GM12878 (cell line): ENCODE data around the gene KIAA1671. TPM values are rescaled to one million over a fixed set of nuclear protein-coding genes. Genes with fewer than 3 reads are reported as not detected.

Source experiments
- ATAC-seq: fragments of 200-7000 bp; cut with Tn5 transposase; 3 replicates; pipeline ENCODE4 v1.9.1; 2020; ENCODE audit warnings: mild to moderate bottlenecking, moderate library complexity
- BruUV-seq: library from RNA; stranded (reverse); fragments of 400-500 nt; replicated peaks from 2 replicates; lab custom pipeline; 2021; lab: Mats Ljungman, UMichigan
- CTCF ChIA-PET: fragments of 300-600 bp; sonication (Branson Sonifier 250); formaldehyde crosslinking; extraction: SDS; loops from one replicate; lab custom pipeline; 2021; ENCODE audit warnings: inconsistent platforms; lab: Yijun Ruan, JAX
- POLR2A ChIA-PET: fragments of 350-600 bp; formaldehyde crosslinking; extraction: SDS; loops from one replicate; lab custom pipeline; 2021; ENCODE audit warnings: inconsistent platforms; lab: Charles Lee
- RAD21 ChIA-PET: fragments of 300-600 bp; sonication (Branson Sonifier 250); formaldehyde crosslinking; loops from one replicate; lab custom pipeline; 2023; ENCODE audit warnings: antibody characterized with exemption; ENCODE audit not compliant: unreplicated experiment; lab: Charles Lee
- SMC1A ChIA-PET: fragments of 300-600 bp; sonication (Branson Sonifier 250); formaldehyde crosslinking; loops from one replicate; lab custom pipeline; 2023; ENCODE audit not compliant: unreplicated experiment, uncharacterized antibody; lab: Charles Lee
- DNase-seq: peaks from one replicate; pipeline ENCODE4 v3.0.0-alpha.2; 2011; ENCODE audit warnings: low read depth, low spot score
- FAIRE-seq: peaks from 3 replicates; lab custom pipeline; 2011; peaks lifted over from hg19 to GRCh38; lab: Jason Lieb, UNC
- H2AFZ ChIP-seq: 2 replicates; pipeline ENCODE4 v1.6.0; 2011; ENCODE audit warnings: low read depth, low read length, control low read depth; ENCODE audit not compliant: control insufficient read depth
- H3K27ac ChIP-seq: 2 replicates; pipeline ENCODE4 v1.5.1; 2011; ENCODE audit warnings: control low read depth; ENCODE audit not compliant: control insufficient read depth, insufficient read depth
- H3K27me3 ChIP-seq, 2 experiments: replicated peaks in 1 of 2; 2 replicates each; pipeline versions ENCODE4 v1.6.0 to v1.6.1; 2011; ENCODE audit warnings: low read length in 1 of 2; ENCODE audit not compliant: control insufficient read depth in 2 of 2, insufficient read depth in 2 of 2
- H3K36me3 ChIP-seq, 2 experiments: 2 replicates each; pipeline ENCODE4 v1.5.1; 2011; ENCODE audit warnings: low read length in 1 of 2; ENCODE audit not compliant: control insufficient read depth in 2 of 2, insufficient read depth in 2 of 2
- H3K4me1 ChIP-seq: 2 replicates; pipeline ENCODE4 v1.6.1; 2011; ENCODE audit warnings: mild to moderate bottlenecking, low read length, moderate library complexity, mixed read lengths; ENCODE audit not compliant: control insufficient read depth, insufficient read depth
- H3K4me2 ChIP-seq: 2 replicates; pipeline ENCODE4 v1.6.0; 2011; ENCODE audit warnings: control low read depth; ENCODE audit not compliant: control insufficient read depth, insufficient read depth
- H3K4me3 ChIP-seq: fragments of 200-600 bp; sonication (generic); 2 replicates; pipeline ENCODE4 v1.5.1; 2016
- H3K79me2 ChIP-seq: 2 replicates; pipeline ENCODE4 v1.6.0; 2011; ENCODE audit warnings: low read length; ENCODE audit not compliant: control insufficient read depth, insufficient read depth
- H3K9ac ChIP-seq: 2 replicates; pipeline ENCODE4 v1.8.0; 2011; ENCODE audit warnings: low read length, control low read depth, mixed read lengths; ENCODE audit not compliant: control insufficient read depth, insufficient read depth
- H3K9me3 ChIP-seq: replicated peaks from 3 replicates; pipeline ENCODE4 v1.5.1; 2011; ENCODE audit warnings: mild to moderate bottlenecking, low read length; ENCODE audit not compliant: control insufficient read depth, insufficient read depth
- H4K20me1 ChIP-seq: 2 replicates; pipeline ENCODE4 v1.6.0; 2011; ENCODE audit not compliant: control insufficient read depth, insufficient read depth
- BCL11A ChIP-seq: IDR thresholded peaks from 2 replicates; pipeline ENCODE4 v1.6.1; 2011; ENCODE audit warnings: low read depth, low read length
- CBX5 ChIP-seq: sonication (generic); IDR thresholded peaks from 2 replicates; pipeline ENCODE4 v1.6.1; 2016; ENCODE audit warnings: low read depth, moderate library complexity, mild to moderate bottlenecking, inconsistent platforms
- CHD1 ChIP-seq: IDR thresholded peaks from 2 replicates; pipeline ENCODE4 v1.6.1; 2012; ENCODE audit warnings: low read depth, low read length, improper control_type of control experiment
- HDAC6 ChIP-seq: fragments of 200-600 bp; sonication (generic); IDR thresholded peaks from one replicate; pipeline ENCODE4 v1.8.0; 2017; ENCODE audit warnings: antibody characterized with exemption; ENCODE audit not compliant: unreplicated experiment
- HDGF ChIP-seq: fragments of 450-650 bp; IDR thresholded peaks from 2 replicates; pipeline ENCODE4 v1.6.1; 2016; ENCODE audit warnings: antibody characterized with exemption
- KLF5 ChIP-seq: fragments of 450-650 bp; IDR thresholded peaks from 2 replicates; pipeline ENCODE4 v1.6.1; 2014; ENCODE audit warnings: mild to moderate bottlenecking; ENCODE audit not compliant: partially characterized antibody
- NFIC ChIP-seq: IDR thresholded peaks from 2 replicates; pipeline ENCODE4 v1.6.1; 2012; ENCODE audit warnings: low read depth, mild to moderate bottlenecking, inconsistent platforms, low read length, moderate library complexity
- SMARCA5 ChIP-seq: fragments of 450-650 bp; IDR thresholded peaks from 2 replicates; pipeline ENCODE4 v1.6.1; 2017; ENCODE audit warnings: mild to moderate bottlenecking
- SP1 ChIP-seq: IDR thresholded peaks from one replicate; pipeline ENCODE4 v1.6.1; 2011; ENCODE audit warnings: low read depth, low read length
- SPI1 ChIP-seq: IDR thresholded peaks from 2 replicates; pipeline ENCODE4 v1.6.1; 2011; ENCODE audit warnings: low read depth, mild to moderate bottlenecking, low read length, moderate library complexity, borderline replicate concordance; ENCODE audit not compliant: insufficient read depth
- STAT1 ChIP-seq: fragments of 450-650 bp; conservative IDR thresholded peaks from 2 replicates; pipeline ENCODE4 v1.6.1; 2014; ENCODE audit warnings: antibody characterized with exemption, mild to moderate bottlenecking
- SUZ12 ChIP-seq: fragments of 200-600 bp; sonication (generic); IDR thresholded peaks from one replicate; pipeline ENCODE4 v1.6.1; 2018; ENCODE audit warnings: antibody characterized with exemption, mild to moderate bottlenecking; ENCODE audit not compliant: unreplicated experiment
- ZBED1 ChIP-seq: IDR thresholded peaks from 2 replicates; pipeline ENCODE4 v1.6.1; 2016; ENCODE audit warnings: borderline replicate concordance
- ZNF217 ChIP-seq: fragments of 450-650 bp; IDR thresholded peaks from 2 replicates; pipeline ENCODE4 v1.6.1; 2017; ENCODE audit warnings: antibody characterized with exemption, mild to moderate bottlenecking
- WGBS: methylation state at CpG from one replicate; pipeline ENCODE4 v1.1.6; 2016; ENCODE audit warnings: low lambda C conversion rate; ENCODE audit not compliant: insufficient replicate concordance, insufficient coverage; ENCODE audit errors: missing lambda C conversion rate; 5-methylcytosine and 5-hydroxymethylcytosine counted together
- in situ Hi-C: fragments of 300-500 bp; cut with MboI; formaldehyde crosslinking; loops from 9 replicates; pipeline ENCODE4 v1.14.3; 2018; ENCODE audit warnings: mixed read lengths
- intact Hi-C: fragments of 100-400 bp; cut with micrococcal nuclease; formaldehyde crosslinking; loops from one replicate; pipeline ENCODE4 v1.14.2; 2022; ENCODE audit not compliant: unreplicated experiment
- polyA plus RNA-seq, 11 experiments: library from polyadenylated mRNA; depleted of rRNA in 4 of 11; unstranded in 6 of 11; stranded (reverse) in 5 of 11; fragments of >200 nt; fragmentation: Nextera tagmentation in 4 of 11; fragmentation: Illumina TruSeq in 1 of 11; extraction: Ambion mirVana in 4 of 11; extraction: Trizol in 1 of 11; gene quantifications; 1 replicate in 1 of 11; 2 replicates in 10 of 11; pipeline versions ENCODE4 v1.2.1 to v1.2.3, GENCODE V29; 2011 to 2016; ENCODE audit warnings: inconsistent platforms in 2 of 11, missing spikeins in 2 of 11, low read depth in 1 of 11
- total RNA-seq, 4 experiments: library from RNA; depleted of rRNA in 3 of 4; stranded (reverse); fragments of >200 nt in 3 of 4; fragmentation: Illumina TruSeq in 1 of 4; extraction: Trizol in 1 of 4; gene quantifications; 2 replicates each; pipeline versions ENCODE4 v1.2.1 to v1.2.3, GENCODE V29; 2013 to 2021
- TF ChIP-seq, protein P1 (sequence below): fragments of 450-650 bp; IDR thresholded peaks from 2 replicates; pipeline ENCODE4 v1.6.1; 2017; ENCODE audit warnings: antibody characterized with exemption, mild to moderate bottlenecking, moderate library complexity
- TF ChIP-seq, protein P2 (sequence below): fragments of 450-650 bp; formaldehyde crosslinking; IDR thresholded peaks from 2 replicates; pipeline ENCODE4 v1.5.0; 2022; ENCODE audit warnings: mild to moderate bottlenecking, missing genetic modification characterization

Gene KIAA1671
- total and polyA plus RNA-seq, 10 of the 15 experiments (the other 5 are each of a cell fraction or from before 2014, with no cell fraction given) = 0.05 to 2.7 (median 0.33) TPM

DNA sequence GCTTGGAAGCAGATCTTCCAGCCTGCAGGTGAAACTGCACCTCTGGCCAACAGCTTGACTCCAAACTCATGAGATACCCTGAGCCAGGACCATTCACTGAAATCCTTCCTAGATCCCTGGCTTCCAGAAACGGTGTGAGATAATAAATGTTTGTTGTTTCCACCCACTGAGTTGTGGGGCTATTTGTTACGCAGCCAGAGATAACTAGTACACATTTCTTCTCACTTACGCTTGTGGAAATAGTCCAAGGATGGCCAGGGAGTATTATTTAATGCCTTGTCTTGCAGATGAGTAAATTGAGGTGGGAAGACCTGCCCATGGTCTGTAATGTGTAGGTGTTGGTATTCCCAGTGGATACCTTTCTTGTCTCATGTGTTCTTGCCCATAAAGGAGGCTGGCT lies 171.2 kb downstream of the KIAA1671 start:
- no TSS peak for BruUV-seq
- no peak for ATAC-seq
- ChIA-PET SMC1A (interaction anchor here (1.0 to 1.2 kb wide), 2 partner anchors 7 to 25 kb away, joined by 3 read pairs; no protein-coding TSS in a partner anchor), CTCF (interaction anchor here (1.6 kb wide), 1 partner anchor 11 kb away, joined by 4 read pairs; no protein-coding TSS in a partner anchor)
- no peaks in the 10 kb centered on the region; the same call in 2 of the 3 replicates for H3K9me3 ChIP-seq
- no peak for TF ChIP-seq SUZ12
- TF ChIP-seq NFIC = no peak
- TF ChIP-seq SP1 = no peak
- no peak for TF ChIP-seq CBX5
- no peak for TF ChIP-seq CHD1
- TF ChIP-seq ZBED1 = no peak
- no peak for TF ChIP-seq SMARCA5
- no peak for TF ChIP-seq KLF5
- no peak for TF ChIP-seq ZNF217
- TF ChIP-seq, protein P1, sequence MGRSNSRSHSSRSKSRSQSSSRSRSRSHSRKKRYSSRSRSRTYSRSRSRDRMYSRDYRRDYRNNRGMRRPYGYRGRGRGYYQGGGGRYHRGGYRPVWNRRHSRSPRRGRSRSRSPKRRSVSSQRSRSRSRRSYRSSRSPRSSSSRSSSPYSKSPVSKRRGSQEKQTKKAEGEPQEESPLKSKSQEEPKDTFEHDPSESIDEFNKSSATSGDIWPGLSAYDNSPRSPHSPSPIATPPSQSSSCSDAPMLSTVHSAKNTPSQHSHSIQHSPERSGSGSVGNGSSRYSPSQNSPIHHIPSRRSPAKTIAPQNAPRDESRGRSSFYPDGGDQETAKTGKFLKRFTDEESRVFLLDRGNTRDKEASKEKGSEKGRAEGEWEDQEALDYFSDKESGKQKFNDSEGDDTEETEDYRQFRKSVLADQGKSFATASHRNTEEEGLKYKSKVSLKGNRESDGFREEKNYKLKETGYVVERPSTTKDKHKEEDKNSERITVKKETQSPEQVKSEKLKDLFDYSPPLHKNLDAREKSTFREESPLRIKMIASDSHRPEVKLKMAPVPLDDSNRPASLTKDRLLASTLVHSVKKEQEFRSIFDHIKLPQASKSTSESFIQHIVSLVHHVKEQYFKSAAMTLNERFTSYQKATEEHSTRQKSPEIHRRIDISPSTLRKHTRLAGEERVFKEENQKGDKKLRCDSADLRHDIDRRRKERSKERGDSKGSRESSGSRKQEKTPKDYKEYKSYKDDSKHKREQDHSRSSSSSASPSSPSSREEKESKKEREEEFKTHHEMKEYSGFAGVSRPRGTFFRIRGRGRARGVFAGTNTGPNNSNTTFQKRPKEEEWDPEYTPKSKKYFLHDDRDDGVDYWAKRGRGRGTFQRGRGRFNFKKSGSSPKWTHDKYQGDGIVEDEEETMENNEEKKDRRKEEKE = no peak
- TF ChIP-seq SPI1 = no peak
- no peak for TF ChIP-seq HDGF
- TF ChIP-seq HDAC6 = no peak
- TF ChIP-seq BCL11A = no peak
- TF ChIP-seq, protein P2, sequence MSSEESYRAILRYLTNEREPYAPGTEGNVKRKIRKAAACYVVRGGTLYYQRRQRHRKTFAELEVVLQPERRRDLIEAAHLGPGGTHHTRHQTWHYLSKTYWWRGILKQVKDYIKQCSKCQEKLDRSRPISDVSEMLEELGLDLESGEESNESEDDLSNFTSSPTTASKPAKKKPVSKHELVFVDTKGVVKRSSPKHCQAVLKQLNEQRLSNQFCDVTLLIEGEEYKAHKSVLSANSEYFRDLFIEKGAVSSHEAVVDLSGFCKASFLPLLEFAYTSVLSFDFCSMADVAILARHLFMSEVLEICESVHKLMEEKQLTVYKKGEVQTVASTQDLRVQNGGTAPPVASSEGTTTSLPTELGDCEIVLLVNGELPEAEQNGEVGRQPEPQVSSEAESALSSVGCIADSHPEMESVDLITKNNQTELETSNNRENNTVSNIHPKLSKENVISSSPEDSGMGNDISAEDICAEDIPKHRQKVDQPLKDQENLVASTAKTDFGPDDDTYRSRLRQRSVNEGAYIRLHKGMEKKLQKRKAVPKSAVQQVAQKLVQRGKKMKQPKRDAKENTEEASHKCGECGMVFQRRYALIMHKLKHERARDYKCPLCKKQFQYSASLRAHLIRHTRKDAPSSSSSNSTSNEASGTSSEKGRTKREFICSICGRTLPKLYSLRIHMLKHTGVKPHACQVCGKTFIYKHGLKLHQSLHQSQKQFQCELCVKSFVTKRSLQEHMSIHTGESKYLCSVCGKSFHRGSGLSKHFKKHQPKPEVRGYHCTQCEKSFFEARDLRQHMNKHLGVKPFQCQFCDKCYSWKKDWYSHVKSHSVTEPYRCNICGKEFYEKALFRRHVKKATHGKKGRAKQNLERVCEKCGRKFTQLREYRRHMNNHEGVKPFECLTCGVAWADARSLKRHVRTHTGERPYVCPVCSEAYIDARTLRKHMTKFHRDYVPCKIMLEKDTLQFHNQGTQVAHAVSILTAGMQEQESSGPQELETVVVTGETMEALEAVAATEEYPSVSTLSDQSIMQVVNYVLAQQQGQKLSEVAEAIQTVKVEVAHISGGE (CRISPR knock-in tag) = no peak
- TF ChIP-seq STAT1 = no peak
- TF ChIP-seq, all 136 proteins: peak for 0
- Histone ChIP-seq H3K9ac (no peak overlapping the region), H3K27ac (no peak overlapping the region), H3K4me1 (no peaks in the 10 kb centered on the region), H2AFZ (no peak overlapping the region), H3K4me2 (no peak overlapping the region), H4K20me1 (no peaks in the 10 kb centered on the region), H3K36me3 (no peaks in the 10 kb centered on the region; a peak in 1 of 4 replicates), H3K4me3 (no peak overlapping the region), H3K79me2 (no peaks in the 10 kb centered on the region), H3K27me3 (no peaks in the 10 kb centered on the region; a peak in 2 of 4 replicates)
- in situ Hi-C loops (no loop called here), intact Hi-C loops (no loop called here)
- RAD21 ChIA-PET = no interaction called here
- DNase-seq = no peak
- FAIRE-seq = no peak
- POLR2A ChIA-PET = no interaction called here
- 26% methylated on average over 3 of the region's 3 CpGs for WGBS
